SU-DHL-6 (cell line): Measurements from ENCODE around the gene CTBS.

ENCODE experiments used
- CTCF ChIP-seq: fragments of 200-600 bp; sonication (generic); IDR thresholded peaks from one replicate; pipeline ENCODE4 v1.5.1; 2017; ENCODE audit warnings: antibody characterized with exemption, mild to moderate bottlenecking, low read length, moderate library complexity; ENCODE audit not compliant: insufficient read depth, poor library complexity, severe bottlenecking
- EZH2phosphoT487 ChIP-seq: fragments of 200-600 bp; sonication (generic), shearing (Covaris generic); conservative IDR thresholded peaks from 2 replicates; pipeline ENCODE4 v1.6.1; 2018; ENCODE audit warnings: mild to moderate bottlenecking, antibody characterized with exemption, low read length, moderate library complexity, mixed read lengths

- no peak for TF ChIP-seq CTCF
- TF ChIP-seq EZH2phosphoT487, result no peak
Measured at GRCh38 chr1:84583648-84584047, 9.4 kb upstream of the CTBS start.
